GM19238 (cell line): ENCODE measurements around the gene VTI1B.
"Not testable (repeated sequence)": the region's sequence is repeated elsewhere in the genome, so short reads cannot be mapped to it uniquely, and the experiment has no call there.

ENCODE experiments used
- DNase-seq: peaks from one replicate; pipeline ENCODE4 v3.0.0; 2011; ENCODE audit warnings: low spot score; ENCODE audit not compliant: insufficient read length

VTI1B gene

DNA sequence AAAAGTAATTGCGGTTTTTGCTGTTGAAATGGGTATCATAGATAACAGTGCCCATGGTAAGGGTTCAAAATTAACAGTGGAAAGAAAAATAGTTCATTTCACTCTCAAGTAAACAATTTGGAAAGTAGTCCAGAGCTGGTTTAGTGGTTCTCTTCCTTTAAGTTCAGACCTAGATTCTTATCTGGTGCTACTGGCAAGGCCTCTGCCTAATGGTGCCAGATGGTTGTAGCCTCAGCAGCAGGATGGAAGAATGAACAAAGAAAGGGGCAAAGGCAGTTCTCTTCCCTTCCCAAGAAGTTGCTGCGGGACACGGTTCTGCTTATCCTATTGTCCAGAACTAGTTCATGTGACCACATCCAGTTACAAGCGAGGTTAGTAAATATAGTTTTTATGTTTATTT lies 44.2 kb downstream of the VTI1B start:
- DNase-seq = no peak

DNA sequence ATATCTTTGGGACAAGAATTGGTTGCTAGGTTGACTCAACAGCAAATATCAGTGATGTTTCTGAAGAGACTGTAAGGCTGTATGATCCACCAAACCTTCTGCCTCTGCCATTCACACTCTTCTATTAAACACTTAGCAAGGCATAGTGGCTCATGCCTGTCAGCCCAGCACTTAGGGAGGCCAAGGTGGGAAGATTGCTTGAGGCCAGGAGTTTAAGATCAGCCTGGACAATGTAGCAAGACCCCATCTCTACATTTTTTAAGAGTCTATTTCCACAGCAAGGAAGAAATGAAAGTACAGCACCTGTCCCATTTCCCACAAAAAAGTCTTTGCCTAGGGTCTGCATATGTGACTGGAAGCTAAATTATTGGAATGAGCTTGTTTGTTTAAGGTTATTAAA lies 46.9 kb downstream of the VTI1B start:
- DNase-seq = no peak

GRCh38 chr14:67626131-67626530 lies 48.3 kb downstream of the VTI1B start:
- DNase-seq = not testable (repeated sequence)

DNA sequence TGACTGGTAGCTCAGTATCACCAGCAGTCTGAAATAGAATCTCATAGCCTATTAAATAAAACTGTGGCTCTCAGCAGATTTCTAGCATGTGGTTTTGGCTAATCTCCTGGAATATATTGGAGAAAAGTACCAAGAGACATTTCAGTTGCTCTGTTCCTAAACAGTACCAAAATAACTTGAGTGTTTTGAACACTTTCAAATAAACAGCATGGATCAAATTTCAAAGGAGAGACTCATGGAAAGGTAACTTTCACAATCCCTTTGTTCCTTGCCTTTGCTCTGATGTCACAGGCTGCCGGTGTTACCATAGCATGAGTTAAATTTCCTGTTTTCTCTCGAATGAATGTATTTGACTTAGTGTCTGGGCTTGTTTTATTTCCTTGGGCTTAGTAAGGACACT lies 51.3 kb downstream of the VTI1B start:
- DNase-seq = no peak

GRCh38 chr14:67622675-67623074 lies 51.8 kb downstream of the VTI1B start:
- no peak for DNase-seq

DNA sequence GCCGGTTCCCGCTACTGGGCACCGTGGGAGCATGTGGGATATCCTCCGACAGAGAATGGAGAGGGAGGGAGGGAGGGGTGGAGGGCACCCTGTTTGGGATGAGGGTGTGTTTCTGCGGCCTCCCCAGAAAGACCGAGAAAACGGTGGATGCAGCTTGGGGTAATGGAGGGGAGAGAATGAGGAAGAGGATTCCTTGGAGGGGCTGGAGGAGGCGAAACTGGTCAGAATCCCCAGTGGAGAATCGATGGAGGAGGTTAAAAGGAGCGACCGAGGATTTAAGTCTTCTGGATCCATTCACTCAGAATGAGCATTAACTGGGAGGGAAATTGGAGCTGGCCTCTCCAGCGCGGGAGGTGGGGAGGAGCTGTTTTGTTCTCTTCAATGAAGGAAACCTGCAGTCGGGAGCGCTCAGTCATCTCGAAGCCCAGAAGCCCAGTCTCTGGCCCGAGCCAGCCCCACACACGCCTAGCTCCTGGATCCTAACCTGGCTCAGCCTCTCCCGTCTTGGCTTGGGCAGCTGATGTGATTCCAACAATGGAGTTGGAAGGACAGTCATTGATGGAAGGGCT lies 54.1 kb downstream of the VTI1B start:
- no peak for DNase-seq

GRCh38 chr14:67619446-67620216 lies 54.8 kb downstream of the VTI1B start, which contains the start of gene ARG2:
Gene ARG2 (plus strand): TSS chr14:67619920. CDS start chr14:67619978, 58 bp downstream.
- peak; percentile 83 for DNase-seq

GRCh38 chr14:67618617-67619063 lies 55.8 kb downstream of the VTI1B start:
- peak; percentile 22 for DNase-seq

DNA sequence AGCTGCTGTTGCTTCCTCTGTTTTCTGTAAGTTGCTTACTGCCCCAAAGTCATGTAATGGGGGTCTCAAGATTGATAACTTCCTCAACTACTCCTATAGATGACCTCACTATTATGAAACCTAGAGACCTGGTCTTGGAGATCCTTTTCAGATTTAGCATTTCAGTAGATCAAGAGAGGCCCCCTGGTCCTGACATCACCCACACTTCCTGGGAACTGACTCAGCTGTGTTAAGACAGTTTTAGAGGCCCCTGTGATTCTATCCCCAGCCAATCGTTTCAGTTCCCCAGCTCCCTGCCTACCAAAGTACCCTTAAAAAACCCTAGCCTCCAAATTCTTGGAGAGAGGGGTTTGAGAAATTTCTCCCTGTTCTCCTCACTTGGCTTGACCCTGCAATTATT lies 63.9 kb downstream of the VTI1B start:
- DNase-seq = no peak

DNA sequence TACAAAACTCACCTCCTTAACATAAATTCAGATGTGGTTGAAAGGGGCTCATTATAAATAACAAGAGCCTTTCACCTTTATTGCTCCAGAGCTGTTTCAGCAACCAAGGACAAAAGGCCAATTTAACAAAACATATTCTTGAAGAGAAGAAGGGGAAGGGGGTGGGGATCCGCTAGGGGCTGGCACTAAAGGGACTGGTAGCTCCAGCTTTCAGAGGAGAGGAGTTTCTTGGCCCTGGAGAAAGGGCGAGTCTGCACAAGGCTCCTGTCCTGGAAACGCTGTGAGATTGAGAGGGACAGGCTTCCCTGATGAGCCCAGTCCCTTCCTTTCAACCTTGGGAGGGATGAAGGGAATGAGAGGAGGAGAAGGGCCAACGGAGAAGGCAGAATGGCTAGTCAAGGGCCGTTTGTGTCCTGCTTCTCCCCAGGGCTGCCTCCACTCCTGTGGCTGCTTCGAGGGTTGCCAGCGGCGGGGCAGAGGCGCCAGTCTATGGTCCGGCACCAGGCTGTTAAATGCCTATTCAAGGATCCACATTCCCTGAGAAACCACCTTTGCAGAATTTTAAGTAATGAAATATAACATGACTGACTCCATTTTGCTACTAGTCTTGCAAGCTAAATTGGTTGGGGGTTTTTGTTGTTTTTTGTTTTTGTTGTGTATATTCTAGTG lies 64.7 kb downstream of the VTI1B start:
- DNase-seq = no peak

GRCh38 chr14:67607646-67608045 lies 66.8 kb downstream of the VTI1B start:
- DNase-seq = no peak

- no peak for DNase-seq
Measured at GRCh38 chr14:67602995-67603545, 71.4 kb downstream of the VTI1B start.

DNA sequence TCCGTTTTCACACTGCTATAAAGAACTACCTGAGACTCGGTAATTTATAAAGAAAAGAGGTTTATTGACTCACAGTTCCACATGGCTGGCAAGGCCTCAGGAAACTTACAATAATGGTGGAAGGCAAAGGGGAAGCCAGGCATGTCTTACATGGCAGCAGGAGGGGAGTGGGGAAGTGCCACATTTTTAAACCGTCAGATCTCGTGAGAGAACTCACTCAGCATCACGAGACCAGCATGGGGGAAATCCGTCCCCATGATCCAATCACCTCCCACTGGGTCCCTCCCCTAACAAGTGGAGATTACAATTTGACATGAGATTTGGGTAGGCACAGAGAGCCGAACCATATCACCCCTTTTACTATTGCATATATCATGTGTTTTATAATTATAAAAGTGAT lies 72.4 kb downstream of the VTI1B start:
- DNase-seq = no peak

GRCh38 chr14:67600562-67600974 lies 73.9 kb downstream of the VTI1B start:
- not testable (repeated sequence) for DNase-seq

DNA sequence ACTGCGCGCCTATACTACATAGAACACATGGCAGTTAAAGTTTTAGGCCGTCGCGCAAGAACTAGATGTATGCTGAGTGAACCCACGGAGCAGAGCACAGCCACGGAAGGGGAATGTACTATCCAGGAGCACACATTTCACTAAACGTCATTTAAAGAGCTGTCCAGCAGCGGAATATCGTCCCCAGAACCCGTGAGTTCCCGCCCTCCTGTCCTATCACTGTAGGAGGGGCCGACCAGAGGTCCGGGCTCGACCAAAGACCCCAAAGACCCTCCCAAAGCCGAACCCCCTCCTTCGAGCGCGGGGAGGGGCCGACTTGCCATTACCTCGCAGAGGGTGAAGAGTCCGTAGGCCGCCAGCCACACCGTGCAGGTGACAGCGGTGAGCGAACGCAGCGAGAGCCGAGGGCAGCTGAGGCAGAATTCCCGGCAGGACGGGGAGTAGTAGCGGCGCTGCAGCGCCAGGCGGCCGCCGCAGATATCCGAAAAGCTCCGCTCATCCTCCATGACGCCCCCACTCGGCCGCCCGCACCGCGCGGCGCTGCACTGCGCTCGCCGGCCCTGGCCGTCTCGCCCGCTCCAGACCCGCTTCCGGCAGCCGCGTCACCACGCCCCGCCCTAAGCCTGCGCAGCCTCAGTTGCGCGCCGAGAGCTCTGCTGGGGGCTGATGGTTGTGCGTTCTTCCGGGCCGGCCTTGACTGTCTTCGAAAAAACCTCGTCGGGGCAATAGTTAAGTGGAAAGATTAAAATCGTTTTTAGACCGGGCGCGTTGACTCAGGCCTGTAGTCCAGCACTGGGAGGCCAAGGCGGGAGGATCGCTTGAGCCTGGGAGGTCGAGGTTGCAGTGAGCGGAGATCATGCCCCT lies 74.5 kb downstream of the VTI1B start, which contains the start of gene PIGH:
Gene PIGH, minus strand, starts transcription at position 571 of the 864 bp plus-strand sequence. Its CDS starts 65 bp downstream, at position 506.
- DNase-seq = peak; percentile 91
